Cortex of kidney (tissue), 1 donor: ENCODE results near the gene PDZD4.

ENCODE experiments used
- DNase-seq: peaks from one replicate; lab custom pipeline; 2025; lab: John Stamatoyannopoulos, UW

PDZD4 gene

DNA sequence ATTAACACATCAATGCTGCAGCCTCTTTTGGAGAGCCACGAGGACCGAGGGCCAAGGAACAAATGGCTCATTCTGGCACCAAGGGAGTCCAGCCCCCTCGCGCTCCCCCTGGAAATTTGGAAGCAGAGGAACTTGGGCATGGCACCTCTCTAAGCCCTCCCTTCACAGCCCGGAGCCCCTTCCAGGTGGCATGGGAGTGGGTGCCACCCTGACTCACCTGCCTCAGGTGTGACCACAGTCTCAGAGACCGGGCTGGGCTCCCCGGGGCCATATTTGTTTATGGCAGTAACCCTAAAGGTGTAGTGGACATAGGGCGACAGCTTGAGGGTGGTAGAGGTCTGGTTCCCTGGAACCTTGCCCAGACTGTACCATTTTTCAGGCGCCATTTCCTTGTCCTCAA, 36.8 kb upstream of the PDZD4 start:
- DNase-seq = no peak

DNA sequence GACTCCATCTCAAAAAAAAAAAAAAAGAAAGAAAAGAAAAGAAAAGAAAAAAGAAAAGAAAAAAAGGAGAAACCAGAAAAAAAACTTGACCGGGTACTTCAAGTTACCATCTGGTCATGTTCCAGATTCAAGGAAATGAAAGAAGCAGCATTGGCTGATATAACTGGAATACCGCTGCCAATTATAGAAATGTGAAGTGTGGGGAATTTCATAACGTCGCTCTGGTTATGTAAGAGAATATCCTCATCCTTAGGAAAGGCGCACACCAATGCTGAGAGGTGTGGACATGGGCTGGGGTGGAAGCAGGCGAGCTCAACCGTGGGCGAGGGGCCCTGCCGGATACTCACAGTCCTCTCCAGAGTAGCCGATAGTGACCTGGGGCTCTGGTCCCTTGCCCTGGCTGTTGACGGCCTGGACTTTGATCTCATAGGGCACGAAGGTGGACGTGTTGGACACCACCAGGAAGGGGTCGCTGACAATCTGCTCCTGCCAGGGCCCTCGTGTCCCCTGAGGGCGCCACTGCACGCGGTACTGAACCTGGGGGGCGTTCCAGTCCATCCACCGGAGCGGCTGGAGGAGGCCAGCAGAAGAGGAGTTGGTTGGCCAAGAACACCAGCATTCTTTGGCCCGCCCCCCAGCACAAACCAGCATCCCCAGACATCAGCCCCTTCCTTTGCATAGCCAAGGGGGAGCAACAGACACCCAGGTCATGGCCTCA, 36.1 kb upstream of the PDZD4 start:
- DNase-seq = no peak

DNA sequence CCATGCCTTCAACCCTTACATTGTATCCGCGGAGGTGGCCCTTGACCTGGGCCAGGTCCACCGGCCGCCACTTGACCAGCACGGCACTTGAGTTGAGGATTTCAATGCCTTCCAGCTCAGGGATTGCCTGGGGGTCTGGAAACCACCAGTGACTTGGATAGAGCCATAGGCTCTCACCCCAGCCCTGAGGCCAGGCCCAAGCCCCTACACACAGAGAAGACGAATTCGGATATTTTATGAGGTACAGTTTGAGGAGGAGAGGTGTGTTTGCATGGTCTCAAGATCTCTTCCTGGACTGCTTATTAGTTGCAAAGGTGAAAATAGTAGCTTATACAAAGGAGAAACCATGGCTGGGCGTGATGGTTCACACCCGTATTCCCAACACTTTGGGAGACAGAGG, 35.3 kb upstream of the PDZD4 start:
- DNase-seq = no peak

DNA sequence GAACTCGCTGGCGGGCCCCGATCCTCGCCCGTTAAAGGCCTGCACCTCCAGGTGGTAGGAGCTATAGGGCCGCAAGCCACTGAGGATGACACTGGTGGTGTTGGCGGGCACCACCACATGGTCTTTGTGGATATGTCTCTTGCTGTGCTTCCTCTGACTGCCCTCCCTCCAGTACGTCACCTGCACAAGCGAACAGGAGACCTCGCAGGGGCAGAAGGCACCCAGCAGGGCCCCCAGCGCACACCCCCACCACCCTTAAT, 34.9 kb upstream of the PDZD4 start:
- DNase-seq = no peak

- no peak for DNase-seq
Observed at GRCh38 chrX:153864561-153865320, 34.4 kb upstream of the PDZD4 start.

- DNase-seq = no peak
Observed at GRCh38 chrX:153864101-153864500, 33.8 kb upstream of the PDZD4 start.

DNA sequence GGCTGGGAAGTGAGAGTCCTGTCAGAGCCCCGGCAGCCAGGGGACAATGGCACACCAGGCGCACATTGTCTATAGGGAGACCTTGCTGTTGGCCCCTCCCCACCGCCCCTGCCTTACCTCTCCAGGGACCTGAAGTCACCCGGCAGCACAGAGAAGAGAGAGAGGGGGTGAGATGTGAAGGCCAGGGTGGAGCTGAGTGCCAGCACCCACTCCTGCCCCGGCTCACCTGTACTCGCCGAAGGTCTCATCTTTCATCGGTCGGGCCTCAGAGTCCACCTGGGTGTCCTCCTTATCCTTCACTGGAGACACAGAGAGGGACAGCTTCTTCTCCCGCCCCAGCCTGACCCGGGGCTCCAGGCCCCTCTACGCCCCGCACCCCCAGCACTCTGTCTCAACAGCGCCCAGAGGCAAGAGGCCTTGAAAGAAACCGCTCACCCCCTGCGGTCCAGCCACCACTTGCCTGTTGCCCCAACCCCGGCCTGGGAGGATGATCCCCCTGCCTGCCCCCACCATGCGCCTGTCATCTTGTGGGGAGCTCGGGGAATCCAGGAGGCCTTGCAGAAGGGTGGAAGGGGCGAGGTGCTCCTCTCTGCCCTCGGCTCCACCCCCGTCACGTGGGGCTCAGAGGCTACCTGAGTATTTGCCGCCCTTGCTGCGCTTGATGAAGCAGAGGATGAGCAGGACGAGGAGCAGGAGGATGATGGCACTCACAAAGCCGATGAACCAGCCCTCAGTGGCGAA, 33.1 kb upstream of the PDZD4 start:
- DNase-seq = no peak

- DNase-seq = no peak
Observed at GRCh38 chrX:153862369-153863250, 32.3 kb upstream of the PDZD4 start.

DNA sequence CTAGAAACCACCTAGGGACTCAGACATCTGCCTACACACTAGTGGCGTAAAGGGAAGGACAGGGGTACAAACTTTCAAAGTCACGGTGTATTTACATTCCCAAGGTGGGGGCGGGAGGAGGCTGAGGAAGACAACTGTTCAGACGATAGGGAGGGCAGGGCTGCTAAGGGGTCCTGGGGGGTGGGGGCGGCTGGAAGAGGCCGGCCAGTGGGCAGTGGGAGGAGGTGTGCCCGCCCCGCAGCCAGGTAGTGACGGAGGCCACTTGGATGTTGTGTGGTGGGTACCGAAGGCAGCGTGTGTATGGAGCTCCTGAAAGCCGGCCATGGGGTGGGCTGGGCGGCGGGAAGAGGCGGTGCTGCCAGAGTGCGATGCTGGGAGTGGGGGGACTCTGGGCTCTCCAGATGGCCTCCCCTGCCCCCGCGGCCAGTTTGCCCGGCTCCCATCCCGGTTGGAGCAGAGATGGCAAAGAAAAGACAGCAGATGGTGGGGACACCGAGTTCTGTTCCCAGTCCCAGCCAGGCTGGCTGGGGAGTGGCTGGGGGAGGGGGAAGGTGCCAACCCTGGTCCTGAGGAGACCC, 31.5 kb upstream of the PDZD4 start:
- DNase-seq = no peak

DNA sequence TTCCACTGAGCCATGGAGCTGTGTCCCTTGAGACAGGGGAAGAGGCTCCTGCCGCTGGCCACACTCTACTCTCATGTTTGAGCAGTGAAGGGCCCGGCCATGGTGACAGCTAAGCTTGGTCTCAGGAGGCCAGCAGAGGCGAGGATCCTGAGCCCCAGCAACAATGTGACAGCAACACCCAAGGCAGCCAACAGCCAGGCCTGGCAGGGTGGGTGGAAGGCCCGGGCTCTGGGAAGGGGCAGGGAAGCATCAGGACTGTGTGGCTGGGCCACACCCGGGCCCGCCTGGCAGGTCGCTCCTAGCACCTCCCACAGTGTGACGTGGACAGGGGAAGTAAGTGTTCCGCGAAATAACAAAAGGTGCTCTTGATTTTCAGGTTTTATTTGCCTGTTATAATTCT, 30.8 kb upstream of the PDZD4 start:
- DNase-seq = no peak

DNA sequence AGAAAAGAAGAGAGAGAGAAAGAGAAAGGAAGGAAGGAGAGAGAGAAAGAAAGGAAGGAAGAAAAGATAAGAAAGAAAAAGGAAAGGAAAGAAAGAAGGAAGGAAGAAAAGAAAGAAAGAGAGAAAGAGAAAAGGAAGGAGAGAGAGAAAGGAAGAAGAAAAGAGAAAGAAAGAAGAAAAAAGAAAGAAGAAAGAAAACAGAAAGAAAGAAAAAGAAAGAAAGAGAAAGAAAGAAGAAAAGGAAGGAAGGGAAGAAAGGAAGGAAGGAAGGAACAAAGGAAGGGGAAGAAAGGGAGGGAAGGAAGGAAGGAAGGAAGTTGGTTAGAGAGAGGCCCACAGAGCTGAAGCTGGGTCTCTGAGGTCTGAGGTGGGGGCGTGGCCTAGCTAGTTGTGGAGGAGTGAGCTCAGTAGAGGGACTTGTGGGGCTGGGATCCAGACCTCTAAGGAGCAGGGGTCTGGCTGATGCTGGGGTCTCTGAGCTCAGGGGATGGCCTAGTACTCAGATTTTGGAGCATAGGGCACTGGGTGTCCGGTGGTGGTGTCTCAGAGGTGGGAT, 27.1 kb upstream of the PDZD4 start:
- DNase-seq = no peak

DNA sequence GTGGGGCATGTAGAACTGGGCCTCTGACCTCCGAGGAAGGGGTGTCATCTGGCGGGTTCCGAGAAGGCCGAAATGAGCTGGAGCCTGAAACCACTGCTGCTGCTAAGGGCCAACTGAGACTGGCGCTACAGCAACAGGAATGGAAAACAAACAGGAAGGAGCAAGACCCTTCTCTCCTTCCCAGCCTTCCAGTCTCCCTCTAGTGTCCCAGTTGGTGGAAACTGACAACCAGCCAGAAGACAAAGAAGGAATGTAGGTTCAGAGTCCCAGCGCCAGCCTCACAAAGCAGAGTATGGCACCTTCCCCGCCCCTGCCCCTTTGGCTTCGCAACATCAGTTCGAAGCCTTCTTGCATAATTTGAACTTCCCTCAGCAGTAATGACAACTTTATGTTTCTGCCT, 24.4 kb upstream of the PDZD4 start:
- no peak for DNase-seq

DNA sequence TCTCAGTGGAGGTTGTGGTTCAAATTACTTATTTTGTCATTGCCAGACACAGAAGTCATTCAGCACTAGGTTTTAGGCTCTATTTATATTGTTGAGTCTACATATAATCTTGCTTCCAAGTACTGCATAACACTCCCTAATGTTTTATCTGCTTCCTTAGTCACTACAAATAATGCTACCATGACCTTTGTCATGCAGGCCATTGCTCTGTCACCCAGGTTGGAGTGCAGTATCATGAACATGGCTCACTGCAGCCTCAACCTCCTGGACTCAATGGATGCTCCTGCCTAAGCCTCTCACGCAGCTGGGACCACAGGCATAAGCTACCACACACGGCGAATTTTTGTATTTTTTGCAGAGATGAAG, 23.5 kb upstream of the PDZD4 start:
- no peak for DNase-seq

GRCh38 chrX:153853180-153853901, 23.0 kb upstream of the PDZD4 start:
- no peak for DNase-seq

DNA sequence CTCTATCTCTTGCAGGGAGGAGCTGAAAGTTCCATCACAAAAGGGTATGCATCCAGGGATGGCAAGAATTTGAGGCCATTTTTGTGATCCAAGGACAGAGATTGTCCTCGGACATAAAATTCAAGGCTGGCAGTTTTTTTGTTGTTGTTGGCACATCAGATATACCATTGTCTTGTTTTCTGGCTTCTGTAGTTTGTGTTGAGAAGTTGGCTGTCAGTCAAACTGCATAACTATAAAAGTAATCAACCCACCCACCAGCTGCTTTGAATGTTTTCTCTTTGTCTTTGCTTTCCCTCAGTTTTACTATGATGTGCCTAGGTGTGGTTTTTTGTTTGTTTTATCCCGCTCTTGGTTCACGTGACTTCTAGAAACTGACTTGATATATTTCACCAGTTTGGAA, 21.6 kb upstream of the PDZD4 start:
- DNase-seq = no peak

DNA sequence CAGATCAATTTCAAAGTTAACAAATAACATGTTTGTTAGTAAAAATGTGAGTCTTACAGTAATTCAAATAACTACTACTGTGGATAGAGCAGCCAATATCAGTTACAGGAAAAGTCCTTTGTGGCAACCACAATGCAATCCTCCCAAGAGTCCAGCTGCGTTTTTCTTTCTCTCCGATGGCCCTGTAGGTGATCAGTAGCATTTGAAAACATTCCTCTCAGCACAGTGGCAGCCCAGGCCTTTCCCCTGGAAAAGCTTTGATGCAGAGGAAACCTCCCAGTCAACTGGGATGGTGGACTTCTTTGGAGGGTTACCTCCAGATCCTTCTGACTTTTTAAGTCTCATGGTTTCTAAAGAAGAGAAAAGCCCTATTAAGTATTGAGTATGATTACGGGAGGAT, 18.0 kb upstream of the PDZD4 start:
- no peak for DNase-seq

GRCh38 chrX:153845842-153846241, 15.5 kb upstream of the PDZD4 start:
- DNase-seq = no peak

DNA sequence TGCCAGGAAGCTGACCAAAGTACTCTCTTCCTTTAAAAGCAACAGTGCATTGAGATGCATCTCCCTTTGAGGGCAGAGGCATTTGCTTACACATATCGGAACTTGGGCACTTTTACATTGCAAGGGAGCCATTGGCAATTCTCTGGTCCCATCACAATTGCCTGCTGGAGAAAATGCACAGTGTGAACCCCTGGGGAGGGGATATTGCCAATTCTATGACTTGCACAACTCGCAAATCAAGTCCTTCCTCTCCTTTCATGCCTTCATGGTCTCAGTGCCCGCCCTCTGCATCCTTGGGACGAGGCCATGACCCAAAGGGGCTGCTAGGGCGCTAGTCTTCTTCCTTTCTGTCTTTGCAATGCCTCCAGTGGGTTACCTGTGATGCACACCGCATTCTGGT, 14.9 kb upstream of the PDZD4 start:
- DNase-seq = no peak

GRCh38 chrX:153844509-153845082, 14.3 kb upstream of the PDZD4 start:
- no peak for DNase-seq

GRCh38 chrX:153836921-153837320, 6.6 kb upstream of the PDZD4 start:
- no peak for DNase-seq

DNA sequence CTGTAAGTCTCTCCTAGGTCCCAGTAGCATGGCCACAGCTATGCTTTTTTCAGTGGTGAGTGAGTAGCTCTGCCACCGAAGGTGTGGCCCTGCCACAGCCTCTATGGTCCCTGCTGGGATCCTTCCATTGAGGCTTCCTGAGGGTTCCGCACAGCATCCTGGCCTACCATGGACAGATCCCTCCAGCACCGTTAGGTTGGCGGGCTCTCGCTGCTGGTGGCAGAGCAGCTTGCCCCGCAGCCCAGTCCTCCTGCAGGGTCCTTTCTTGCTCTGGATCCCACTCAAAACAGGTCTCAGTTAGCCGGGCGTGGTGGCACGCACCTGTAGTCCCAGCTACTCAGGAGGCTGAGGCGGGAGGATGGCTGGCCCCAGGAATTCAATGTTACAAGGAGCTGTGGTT, 2.4 kb upstream of the PDZD4 start:
- no peak for DNase-seq
